NCI-H345 treated with DMSO at 0.1 percent for 48 hours (cell line): ENCODE results near the gene HEPACAM2.

Source experiments
- DNase-seq: peaks from one replicate; lab custom pipeline; 2025; ENCODE audit not compliant: unreplicated experiment; lab: John Stamatoyannopoulos, UW

The HEPACAM2 gene

DNA sequence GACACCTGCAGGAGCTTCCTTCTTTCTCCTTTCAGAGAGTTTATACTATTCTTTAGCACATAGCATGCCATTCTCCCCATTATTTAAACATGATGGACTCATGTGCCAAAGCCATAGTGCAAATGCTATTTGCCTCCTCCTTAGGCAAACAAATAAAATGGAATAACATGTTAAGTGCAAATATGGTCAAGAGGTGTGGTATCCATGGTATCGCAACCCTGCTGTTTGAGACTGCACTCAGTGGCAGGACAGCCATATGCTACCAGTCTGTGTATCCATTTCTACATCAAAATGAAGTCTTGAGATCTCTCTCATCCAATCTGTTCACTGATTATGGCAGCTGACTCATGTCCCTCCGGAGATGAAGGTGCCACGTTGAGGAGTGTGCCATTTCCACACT is 22.8 kb downstream of the HEPACAM2 start:
- DNase-seq: peak; percentile 56

DNA sequence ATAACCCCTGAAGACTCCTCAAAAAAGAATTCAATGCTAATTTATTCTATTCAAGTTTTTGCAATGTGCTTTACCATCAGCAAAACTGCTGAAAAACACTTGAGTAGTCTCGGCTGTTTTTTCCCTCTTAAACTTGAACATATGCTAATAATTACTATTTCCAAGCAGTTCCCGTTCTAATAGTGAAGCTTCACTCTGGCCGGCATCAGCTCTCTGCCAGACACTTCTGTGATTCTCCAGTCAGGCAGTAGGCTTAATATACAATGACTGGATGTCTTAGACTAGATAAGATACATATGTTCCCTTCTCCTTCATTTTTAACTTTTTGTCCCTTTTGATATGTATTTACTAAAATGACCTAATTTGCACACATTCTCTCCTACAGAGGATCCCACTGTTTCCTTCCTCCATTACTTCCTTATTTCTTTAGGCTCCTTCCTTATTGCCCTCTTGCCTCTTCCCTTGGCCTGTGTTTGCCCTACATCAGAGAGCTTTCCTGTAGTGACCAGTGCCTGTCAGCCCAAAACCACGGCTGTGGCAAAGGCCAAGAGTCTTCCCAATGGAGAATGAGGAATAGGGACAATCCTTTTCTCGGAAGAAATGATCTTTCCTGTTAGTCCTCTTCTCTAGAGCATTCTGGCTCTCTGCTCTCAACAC is 23.5 kb downstream of the HEPACAM2 start:
- no peak for DNase-seq

GRCh38 chr7:93198472-93198871 is 27.8 kb downstream of the HEPACAM2 start:
- no peak for DNase-seq

- DNase-seq: no peak
Observed at GRCh38 chr7:93196336-93196735, 29.9 kb downstream of the HEPACAM2 start.

- no peak for DNase-seq
Observed at GRCh38 chr7:93194386-93194785, 31.9 kb downstream of the HEPACAM2 start.

DNA sequence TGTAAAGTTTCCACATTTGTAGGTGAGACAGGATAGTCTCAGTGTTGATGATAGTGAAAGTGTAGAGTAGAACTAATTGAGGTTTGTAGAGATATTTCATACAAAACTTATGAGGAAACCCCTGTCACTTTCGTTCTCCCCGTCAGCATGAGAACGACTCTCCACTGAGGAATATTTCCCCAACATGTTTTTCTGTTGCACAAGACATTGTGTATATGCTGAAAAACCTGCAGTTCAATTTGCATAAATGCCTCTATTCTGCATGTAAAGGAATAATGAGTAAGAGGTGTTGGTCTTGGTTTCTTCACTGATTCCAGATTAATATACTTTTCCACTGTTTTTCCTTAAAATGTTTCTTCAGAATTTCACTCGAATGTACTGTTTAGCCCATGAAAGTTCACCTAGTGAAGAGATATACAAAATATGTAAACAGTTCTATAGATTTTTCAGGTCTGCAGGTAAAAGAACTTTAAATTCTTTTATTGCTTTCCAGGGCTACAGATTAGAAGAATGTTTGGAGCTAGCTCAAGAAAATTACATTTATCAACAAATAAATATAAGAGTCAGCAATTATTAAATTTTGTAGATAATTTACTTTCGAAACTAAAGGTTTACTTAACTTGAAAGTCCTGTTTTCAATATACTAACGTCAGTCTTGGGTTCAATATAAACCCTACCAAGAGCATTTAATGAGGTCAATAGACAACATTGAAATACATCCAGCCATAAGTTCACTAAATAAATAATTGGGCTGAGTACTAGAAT is 37.2 kb downstream of the HEPACAM2 start:
- DNase-seq: no peak

DNA sequence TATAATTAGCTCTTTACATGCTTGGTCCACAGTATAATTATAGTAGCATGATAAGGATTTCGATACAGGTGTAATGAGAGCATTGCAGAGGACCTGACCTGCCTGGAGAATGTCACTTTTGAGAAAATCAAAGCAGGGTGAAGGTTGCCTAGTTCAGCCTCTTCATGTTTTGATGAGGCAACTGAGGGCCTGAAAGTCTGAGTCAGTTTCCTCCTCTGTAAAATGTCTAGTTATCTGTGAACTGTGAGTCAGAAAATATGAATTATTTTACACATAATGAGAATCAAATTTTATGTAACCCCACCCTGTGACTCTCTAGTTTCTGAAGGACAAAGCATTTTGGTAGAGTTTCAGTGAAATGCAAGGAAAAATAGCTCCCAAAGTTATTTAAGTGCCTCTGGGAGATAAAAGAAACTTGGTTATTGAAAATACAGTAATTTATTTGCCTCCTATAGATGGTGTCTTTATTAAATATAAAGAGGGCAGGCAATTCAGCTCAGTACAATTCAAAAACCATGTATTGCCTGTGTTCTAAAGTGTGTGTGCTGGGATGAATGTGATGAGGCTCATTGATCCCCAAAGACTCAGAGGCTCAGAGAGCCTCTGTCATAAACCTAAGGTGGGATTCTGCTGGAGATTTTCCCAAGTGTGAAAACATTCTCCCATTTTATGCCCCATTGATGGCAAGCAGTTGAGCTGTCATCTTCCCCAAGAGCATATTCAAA is 40.8 kb downstream of the HEPACAM2 start:
- DNase-seq: no peak

- DNase-seq: no peak
Observed at GRCh38 chr7:93179173-93179572, 47.1 kb downstream of the HEPACAM2 start.

GRCh38 chr7:93178213-93178612 is 48.1 kb downstream of the HEPACAM2 start:
- DNase-seq: no peak

- no peak for DNase-seq
Observed at GRCh38 chr7:93176992-93177580, 49.2 kb downstream of the HEPACAM2 start.

- no peak for DNase-seq
Observed at GRCh38 chr7:93175219-93175618, 51.0 kb downstream of the HEPACAM2 start.

- no peak for DNase-seq
Observed at GRCh38 chr7:93172683-93173082, 53.6 kb downstream of the HEPACAM2 start.

- DNase-seq: no peak
Observed at GRCh38 chr7:93171606-93172226, 54.6 kb downstream of the HEPACAM2 start.

DNA sequence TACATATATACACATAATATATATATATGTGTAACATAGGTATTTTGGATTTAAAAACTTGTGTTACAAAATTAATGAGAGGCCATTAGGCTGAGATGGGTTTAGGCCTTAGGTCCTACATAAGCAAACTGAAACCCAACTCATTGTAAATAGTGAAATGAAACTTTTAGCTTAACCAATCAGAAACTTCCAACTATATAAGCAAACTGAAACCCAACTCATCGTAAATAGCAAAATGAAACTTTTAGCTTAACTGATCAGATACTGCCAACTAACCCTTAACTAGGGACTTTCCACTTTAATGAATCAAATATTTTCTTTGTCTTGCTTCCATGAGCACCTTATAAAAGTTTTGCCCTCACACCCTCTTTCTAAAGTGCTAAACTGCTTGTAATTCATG is 60.8 kb downstream of the HEPACAM2 start:
- no peak for DNase-seq

DNA sequence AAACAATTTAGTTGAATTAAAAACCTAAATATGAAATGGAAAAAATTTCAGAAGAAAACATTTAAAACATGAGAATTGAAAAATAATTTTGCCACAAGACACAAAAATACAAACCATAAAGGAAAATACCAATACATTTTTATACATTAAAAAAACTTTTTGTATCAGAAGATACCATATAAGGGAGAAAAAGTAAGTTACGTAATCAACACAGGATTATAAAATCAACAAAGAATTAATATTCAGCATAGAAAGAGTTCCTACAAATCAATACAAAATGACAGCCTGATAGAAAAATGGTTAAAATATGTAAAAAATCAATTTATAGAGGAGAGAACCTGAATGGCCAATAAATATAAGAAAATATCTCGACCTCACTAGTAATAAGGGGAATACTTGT is 61.5 kb downstream of the HEPACAM2 start:
- DNase-seq: no peak

DNA sequence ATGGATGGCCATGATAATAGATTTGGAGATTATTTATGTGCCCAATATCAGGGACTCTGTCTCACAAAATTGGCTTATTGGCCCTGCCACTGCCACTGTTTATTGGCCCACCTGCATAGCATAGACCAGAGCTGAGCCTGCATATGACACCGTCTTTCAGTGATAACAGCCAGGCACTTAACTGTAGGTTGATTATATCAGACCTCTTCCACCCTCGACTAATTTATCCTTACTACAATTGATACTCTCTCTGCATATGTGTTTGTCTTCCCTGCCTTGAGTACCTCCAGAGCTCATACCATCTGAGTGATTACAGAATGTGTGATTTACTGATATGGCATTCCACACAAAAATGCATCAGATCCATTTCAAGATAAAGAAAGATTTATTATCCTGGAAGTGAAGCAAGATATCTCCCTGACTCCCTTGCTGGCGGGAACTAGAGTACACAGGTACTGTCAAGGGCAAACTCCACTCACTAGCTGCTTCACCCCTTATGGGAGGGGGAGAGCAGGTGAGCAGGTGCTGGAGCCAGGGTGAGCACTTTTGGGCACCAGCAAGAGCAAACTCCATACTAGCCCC is 65.0 kb downstream of the HEPACAM2 start:
- no peak for DNase-seq

- DNase-seq: no peak
Observed at GRCh38 chr7:93160410-93160809, 65.9 kb downstream of the HEPACAM2 start.

GRCh38 chr7:93159490-93159889 is 66.8 kb downstream of the HEPACAM2 start:
- DNase-seq: no peak

DNA sequence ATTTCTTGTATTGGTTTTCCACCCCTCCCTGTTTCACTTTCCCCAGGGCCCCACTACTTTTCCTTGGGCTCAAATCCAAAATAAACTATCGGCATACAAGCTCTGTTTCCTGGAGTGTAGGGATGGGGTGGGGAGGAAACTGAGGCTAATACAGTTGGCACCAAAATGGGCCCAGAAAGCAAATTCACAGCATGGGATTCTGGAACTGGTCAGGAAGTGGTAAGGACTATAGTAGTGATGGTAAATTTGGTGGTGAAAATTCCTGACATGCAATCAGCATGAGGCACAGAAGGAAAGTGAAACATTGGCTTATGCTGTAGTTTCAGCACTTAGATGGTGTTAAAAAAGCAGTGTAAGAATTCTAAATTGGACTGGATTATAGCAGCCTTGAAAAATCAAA is 69.4 kb downstream of the HEPACAM2 start:
- DNase-seq: no peak

GRCh38 chr7:93150200-93150835 is 76.0 kb downstream of the HEPACAM2 start:
- DNase-seq: no peak
